Epithelial cell of esophagus (primary cell): ENCODE results near the gene MIX23.
A peak's percentile ranks its signal among the peaks of the same experiment; 100 is the strongest.

ENCODE experiments used
- DNase-seq: peaks from one replicate; pipeline ENCODE4 v3.0.0; 2010; ENCODE audit warnings: low read depth
- H3K4me3 ChIP-seq: 2 replicates; pipeline ENCODE4 v1.5.1; 2011; ENCODE audit warnings: mild to moderate bottlenecking, low read length, control low read depth
- TF ChIP-seq, protein P1 (sequence below): IDR thresholded peaks from 2 replicates; pipeline ENCODE4 v1.5.1; 2011; ENCODE audit warnings: low read depth, mild to moderate bottlenecking, low read length, control low read depth, inconsistent platforms; ENCODE audit not compliant: insufficient read depth; ENCODE audit errors: missing control alignments

Gene MIX23

DNA sequence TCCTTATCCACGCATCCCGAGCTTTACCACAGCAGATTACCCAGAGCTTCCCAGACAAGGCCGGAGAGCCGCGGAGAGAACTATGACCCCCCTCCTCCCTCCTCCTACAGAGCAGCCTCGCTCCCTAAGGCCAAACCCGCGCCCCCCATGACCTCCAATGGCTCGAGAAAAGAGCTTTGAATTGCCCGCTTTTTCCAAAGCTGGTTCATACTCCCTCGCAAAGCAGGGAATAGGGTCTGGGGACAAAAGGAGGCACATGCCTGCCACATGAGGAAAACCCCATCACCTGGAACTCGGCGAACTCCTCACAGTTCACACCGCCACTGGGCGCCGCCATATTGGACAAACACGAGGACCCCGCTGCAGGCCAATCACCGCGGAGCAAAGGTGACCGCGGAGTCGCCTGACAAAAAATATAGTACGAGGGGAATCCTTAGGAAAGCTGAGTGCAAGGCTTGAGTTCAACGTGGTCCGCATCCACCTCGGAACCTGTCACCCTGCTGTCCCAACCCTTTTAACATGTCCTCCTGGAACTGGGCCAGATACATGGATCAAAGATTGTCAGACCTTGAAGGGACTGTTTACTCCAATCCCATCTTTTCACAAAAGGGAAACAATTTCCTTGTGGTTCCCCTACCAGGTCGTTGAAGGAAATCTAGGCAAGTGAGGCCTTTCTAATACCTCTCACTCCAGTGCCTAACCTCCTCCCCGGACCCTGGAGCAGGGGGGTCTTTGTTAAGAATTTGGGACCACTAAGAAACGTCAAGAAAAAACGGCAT lies at the start of gene MIX23:
Gene MIX23, minus strand, starts transcription at position 344 of the 779 bp plus-strand sequence. Its CDS starts 7 bp downstream, at position 337.
- TF ChIP-seq, protein P1, sequence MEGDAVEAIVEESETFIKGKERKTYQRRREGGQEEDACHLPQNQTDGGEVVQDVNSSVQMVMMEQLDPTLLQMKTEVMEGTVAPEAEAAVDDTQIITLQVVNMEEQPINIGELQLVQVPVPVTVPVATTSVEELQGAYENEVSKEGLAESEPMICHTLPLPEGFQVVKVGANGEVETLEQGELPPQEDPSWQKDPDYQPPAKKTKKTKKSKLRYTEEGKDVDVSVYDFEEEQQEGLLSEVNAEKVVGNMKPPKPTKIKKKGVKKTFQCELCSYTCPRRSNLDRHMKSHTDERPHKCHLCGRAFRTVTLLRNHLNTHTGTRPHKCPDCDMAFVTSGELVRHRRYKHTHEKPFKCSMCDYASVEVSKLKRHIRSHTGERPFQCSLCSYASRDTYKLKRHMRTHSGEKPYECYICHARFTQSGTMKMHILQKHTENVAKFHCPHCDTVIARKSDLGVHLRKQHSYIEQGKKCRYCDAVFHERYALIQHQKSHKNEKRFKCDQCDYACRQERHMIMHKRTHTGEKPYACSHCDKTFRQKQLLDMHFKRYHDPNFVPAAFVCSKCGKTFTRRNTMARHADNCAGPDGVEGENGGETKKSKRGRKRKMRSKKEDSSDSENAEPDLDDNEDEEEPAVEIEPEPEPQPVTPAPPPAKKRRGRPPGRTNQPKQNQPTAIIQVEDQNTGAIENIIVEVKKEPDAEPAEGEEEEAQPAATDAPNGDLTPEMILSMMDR: no peak
- H3K4me3 ChIP-seq: peak within 1 kb of the TSS; percentile 89
- DNase-seq: peak; percentile 82

DNA sequence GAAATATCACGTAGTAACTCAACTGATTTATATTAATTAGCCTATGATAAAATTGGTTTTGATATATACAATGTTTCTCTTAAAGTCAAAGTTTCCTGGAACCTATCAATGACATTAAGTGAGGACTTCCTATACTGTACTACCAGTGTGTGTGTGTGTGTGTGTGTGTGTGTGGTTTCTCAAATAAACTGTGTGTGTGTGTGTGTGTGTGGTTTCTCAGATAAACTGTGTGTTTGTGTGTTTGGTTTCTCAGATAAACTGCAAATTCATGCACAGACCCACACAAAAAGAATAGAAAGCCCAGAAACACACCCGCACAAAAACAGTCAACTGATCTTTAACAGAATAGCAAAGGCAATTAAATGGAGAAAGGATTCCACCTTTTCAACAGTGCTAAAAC lies 47.3 kb upstream of the MIX23 start:
- H3K4me3 ChIP-seq: no peak overlapping the region
- TF ChIP-seq, protein P1: no peak
- DNase-seq: no peak

DNA sequence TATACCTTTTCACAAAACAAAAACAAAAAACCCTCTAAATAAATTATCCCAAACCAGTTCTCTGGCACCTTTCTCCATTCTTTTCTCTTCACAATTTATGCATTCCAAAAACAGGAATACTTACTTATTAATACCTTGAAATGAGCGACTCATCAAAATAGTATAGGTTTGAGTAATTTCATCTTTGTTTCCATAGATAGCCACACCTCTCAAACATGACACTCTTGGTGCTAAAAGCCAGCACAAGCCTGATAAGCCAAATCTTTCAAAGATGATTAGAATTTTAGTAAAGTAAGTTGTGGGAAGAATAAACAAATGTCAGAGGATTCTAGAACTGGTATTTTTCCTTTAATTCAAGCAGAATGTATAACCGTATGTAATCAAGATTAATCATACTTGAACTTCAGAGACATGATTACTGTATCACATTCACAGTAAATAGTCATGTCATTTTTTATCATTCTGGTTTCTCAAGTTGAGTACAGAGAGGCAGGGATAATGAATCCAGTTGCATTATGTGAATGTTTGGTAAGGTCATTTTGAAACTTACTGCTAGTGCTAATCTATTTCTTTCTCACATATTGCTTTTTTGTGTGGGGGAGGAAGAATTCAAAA lies 44.9 kb upstream of the MIX23 start:
- DNase-seq: peak; percentile 64
- no peak overlapping the region for H3K4me3 ChIP-seq

DNA sequence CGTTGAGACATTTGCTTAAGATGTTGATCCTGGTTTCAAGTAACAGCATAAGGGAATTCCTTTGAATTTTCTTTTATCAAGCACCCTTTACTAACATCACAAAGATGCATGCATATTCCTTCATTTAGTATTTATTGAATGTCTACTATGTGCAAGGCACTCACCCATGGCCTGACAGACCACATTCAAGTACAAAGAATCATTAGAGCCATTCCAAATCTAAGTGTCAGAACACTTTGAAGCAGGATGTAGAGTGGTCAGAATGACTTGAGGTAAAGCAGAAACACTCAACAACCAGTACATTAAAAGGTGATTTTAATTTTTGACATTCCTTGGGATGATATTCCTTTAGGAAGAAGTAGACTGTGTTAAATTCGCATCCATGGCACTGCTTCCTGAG lies 38.8 kb upstream of the MIX23 start:
- no peak for DNase-seq
- H3K4me3 ChIP-seq: no peak overlapping the region
- TF ChIP-seq, protein P1: no peak

More for the DNA sequence above, 44.9 kb upstream of the MIX23 start:
- TF ChIP-seq, protein P1: no peak

DNA sequence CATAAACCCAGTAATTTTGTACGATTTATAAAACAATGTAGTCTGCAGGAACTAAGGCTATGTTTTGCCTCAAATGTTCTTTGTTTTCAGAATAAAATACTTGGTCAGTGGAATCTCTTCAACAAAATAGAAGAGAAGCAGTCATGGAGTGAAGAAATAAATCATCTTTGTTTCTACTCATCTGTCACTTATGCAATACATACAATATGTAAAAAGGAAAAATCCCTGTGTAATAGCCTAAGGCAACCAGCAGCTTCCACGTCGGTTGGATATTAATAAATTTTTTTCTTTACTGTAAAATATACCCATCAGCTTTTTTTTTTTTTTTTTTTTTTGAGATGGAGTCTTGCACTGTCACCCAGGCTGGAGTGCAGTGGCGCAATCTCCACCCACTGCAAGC lies 38.1 kb upstream of the MIX23 start:
- TF ChIP-seq, protein P1: no peak

DNA sequence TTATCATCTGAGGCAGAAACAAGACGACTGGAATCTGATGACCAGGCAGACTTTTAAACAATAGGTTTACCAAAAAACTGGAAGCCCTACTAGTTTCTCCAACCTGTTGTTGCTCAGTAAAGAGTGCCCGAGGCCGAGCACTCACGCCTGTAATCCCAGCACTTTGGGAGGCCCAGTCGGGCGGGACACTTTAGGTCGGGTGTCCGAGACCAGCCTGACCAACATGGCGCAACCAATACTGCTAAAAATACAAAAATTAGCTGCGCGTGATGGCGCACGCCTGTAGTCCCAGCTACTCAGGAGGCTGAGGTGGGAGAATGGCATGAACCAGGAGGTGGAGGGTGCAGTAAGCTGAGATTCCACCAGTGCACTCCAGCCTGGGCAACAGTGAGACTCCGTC lies 33.9 kb upstream of the MIX23 start:
- TF ChIP-seq, protein P1: no peak
- peak overlapping the region; percentile 86 for H3K4me3 ChIP-seq
- DNase-seq: peak; percentile 31

More for the DNA sequence above, 38.1 kb upstream of the MIX23 start:
- peak; percentile 49 for DNase-seq
- no peak overlapping the region for H3K4me3 ChIP-seq
